Measurements from ENCODE around the gene MTARC2. TPM values are rescaled to one million over a fixed set of nuclear protein-coding genes. Genes with fewer than 3 reads are reported as not detected.
"Not testable (repeated sequence)": the region's sequence is repeated elsewhere in the genome, so short reads cannot be mapped to it uniquely, and the experiment has no call there.

MTARC2 gene
- total RNA-seq, 2 donors from 2014 or later: 30.4 to 32.1 TPM

DNA sequence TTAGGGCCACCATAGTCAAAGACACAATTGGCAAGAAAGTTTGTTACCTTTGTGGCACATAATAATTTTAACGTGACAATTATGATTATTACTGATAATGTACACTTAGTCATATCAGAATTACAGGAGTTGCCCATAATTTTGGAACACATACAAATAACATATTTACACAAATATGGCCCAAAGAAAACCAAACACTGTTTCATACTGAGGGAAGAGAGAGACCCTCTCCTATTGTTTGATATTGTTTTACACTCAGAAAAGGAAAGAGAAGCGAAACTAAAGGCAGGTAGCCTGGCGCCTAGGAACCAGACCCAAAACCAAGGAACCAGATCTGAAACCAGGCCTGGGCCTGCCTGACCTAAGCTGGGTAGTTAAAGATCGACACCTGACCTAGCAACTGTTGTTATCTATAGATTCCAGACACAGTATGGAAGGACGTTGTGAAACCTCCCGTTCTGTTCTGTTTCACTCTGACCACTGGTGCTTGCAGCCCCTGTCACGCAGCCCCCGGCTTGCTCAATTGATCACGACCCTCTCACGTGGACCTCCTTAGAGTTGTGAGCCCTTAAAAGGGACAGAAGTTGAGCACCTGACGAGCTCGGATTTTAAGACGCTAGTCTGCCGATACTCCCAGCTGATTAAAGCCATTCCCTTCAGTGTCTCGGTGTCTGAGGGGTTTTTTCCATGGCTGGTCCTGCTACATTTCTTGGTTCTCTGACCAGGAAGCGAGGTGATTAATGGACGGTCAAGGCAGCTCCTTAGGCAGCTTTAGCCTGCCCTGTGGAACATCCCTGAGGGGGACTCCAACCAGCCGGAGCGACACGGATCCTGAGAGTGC, 30.1 kb upstream of the MTARC2 start:
- H3K27me3 ChIP-seq (replicated peaks; ENCODE audit: insufficient read depth): no peaks in the 10 kb centered on the region
- no peaks in the 10 kb centered on the region for H3K4me1 ChIP-seq (ENCODE audit: control insufficient read depth in 1 of 2, low read depth in 2 of 2)
- DNase-seq (ENCODE audit: low spot score) (no peak), ATAC-seq (ENCODE audit: insufficient number of reproducible peaks, low FRiP score, low read depth) (no peak)
- no peaks in the 10 kb centered on the region for H3K36me3 ChIP-seq
- H3K27ac ChIP-seq: no peak overlapping the region
- no peaks in the 10 kb centered on the region for H3K9me3 ChIP-seq
- TF ChIP-seq, protein P1, sequence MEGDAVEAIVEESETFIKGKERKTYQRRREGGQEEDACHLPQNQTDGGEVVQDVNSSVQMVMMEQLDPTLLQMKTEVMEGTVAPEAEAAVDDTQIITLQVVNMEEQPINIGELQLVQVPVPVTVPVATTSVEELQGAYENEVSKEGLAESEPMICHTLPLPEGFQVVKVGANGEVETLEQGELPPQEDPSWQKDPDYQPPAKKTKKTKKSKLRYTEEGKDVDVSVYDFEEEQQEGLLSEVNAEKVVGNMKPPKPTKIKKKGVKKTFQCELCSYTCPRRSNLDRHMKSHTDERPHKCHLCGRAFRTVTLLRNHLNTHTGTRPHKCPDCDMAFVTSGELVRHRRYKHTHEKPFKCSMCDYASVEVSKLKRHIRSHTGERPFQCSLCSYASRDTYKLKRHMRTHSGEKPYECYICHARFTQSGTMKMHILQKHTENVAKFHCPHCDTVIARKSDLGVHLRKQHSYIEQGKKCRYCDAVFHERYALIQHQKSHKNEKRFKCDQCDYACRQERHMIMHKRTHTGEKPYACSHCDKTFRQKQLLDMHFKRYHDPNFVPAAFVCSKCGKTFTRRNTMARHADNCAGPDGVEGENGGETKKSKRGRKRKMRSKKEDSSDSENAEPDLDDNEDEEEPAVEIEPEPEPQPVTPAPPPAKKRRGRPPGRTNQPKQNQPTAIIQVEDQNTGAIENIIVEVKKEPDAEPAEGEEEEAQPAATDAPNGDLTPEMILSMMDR (IDR thresholded peaks at IDR 0.05): no peak
- H3K4me3 ChIP-seq: no peak overlapping the region

DNA sequence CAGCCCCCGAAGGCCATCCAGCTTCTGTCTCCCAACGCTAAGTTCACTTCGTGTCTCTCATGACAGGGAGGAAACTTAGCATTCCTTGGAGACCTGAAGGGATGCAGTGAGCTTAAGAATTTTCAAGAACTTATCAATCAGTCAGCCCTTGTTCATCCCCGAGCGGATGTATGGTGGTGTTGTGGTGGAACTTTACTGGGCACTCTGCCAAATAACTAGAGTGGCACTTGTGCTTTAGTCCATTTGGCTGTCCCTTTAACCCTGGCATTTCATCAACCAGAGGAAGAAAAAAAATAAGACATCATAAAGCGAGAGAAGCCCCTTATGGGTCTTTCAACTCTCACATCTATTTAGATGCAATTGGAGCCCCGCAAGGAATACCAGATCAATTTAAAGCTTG, 26.9 kb upstream of the MTARC2 start:
- H3K4me1 ChIP-seq (ENCODE audit: control insufficient read depth in 1 of 2, low read depth in 2 of 2); H3K27ac ChIP-seq; H3K9me3 ChIP-seq; DNase-seq (ENCODE audit: low spot score); ATAC-seq (ENCODE audit: insufficient number of reproducible peaks, low FRiP score, low read depth); H3K4me3 ChIP-seq; H3K27me3 ChIP-seq (replicated peaks; ENCODE audit: insufficient read depth); H3K36me3 ChIP-seq: not testable (repeated sequence)

DNA sequence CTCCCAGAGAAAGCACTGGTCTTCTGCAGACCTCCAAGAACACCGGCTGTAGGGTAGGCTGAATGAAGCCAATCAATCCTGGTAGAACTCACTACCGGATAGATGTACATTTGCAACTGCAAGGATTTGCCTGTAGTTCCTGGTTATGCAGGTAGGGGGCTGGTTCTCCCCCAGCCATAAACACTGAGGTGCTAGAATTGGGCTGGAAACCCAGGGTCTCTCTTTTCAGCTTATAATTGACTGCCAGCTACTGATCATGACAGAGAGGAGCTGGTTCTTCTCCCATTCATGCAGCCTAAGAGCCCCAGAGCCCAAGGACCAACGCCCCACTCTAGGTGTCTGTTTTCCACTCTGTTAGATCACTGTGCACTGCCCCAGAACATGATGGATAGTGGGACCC, 21.5 kb upstream of the MTARC2 start:
- TF ChIP-seq, protein P1 (IDR thresholded peaks at IDR 0.05): no peak
- Histone ChIP-seq H3K4me3 (no peak overlapping the region), H3K4me1 (ENCODE audit: control insufficient read depth in 1 of 2, low read depth in 2 of 2) (no peaks in the 10 kb centered on the region), H3K36me3 (no peaks in the 10 kb centered on the region), H3K27ac (no peak overlapping the region), H3K27me3 (replicated peaks; ENCODE audit: insufficient read depth) (no peaks in the 10 kb centered on the region), H3K9me3 (no peaks in the 10 kb centered on the region)
- ATAC-seq (ENCODE audit: insufficient number of reproducible peaks, low FRiP score, low read depth): no peak
- DNase-seq (ENCODE audit: low spot score): no peak

GRCh38 chr1:220727519-220727918, 20.6 kb upstream of the MTARC2 start:
- DNase-seq (ENCODE audit: low spot score): no peak
- ATAC-seq (ENCODE audit: insufficient number of reproducible peaks, low FRiP score, low read depth): no peak
- TF ChIP-seq, protein P1 (IDR thresholded peaks at IDR 0.05): no peak
- Histone ChIP-seq H3K4me3 (no peak overlapping the region), H3K4me1 (ENCODE audit: control insufficient read depth in 1 of 2, low read depth in 2 of 2) (peaks cover 0 to 8% of the 10 kb centered on the region in 2 donors), H3K9me3 (no peaks in the 10 kb centered on the region), H3K27me3 (replicated peaks; ENCODE audit: insufficient read depth) (no peaks in the 10 kb centered on the region), H3K36me3 (no peaks in the 10 kb centered on the region), H3K27ac (no peak overlapping the region)

GRCh38 chr1:220730486-220730885, 17.6 kb upstream of the MTARC2 start:
- TF ChIP-seq, protein P1 (IDR thresholded peaks at IDR 0.05): no peak
- H3K36me3 ChIP-seq: no peaks in the 10 kb centered on the region
- H3K4me1 ChIP-seq (ENCODE audit: control insufficient read depth in 1 of 2, low read depth in 2 of 2): peaks cover 15 to 25% of the 10 kb centered on the region in 2 donors
- H3K27me3 ChIP-seq (replicated peaks; ENCODE audit: insufficient read depth): no peaks in the 10 kb centered on the region
- H3K4me3 ChIP-seq: no peak overlapping the region
- no peak for DNase-seq (ENCODE audit: low spot score)
- ATAC-seq (ENCODE audit: insufficient number of reproducible peaks, low FRiP score, low read depth): no peak
- H3K27ac ChIP-seq: no peak overlapping the region
- no peaks in the 10 kb centered on the region for H3K9me3 ChIP-seq
